HG03103 (cell line): Measurements from ENCODE around the gene MMP24OS.
"Not testable (repeated sequence)": the region's sequence is repeated elsewhere in the genome, so short reads cannot be mapped to it uniquely, and the experiment has no call there.

Source experiments
- ATAC-seq: cut with Tn5 transposase; IDR thresholded peaks from one replicate; pipeline ENCODE4 v1.9.1; 2021; ENCODE audit warnings: low read depth; ENCODE audit not compliant: unreplicated experiment

The MMP24OS gene

DNA sequence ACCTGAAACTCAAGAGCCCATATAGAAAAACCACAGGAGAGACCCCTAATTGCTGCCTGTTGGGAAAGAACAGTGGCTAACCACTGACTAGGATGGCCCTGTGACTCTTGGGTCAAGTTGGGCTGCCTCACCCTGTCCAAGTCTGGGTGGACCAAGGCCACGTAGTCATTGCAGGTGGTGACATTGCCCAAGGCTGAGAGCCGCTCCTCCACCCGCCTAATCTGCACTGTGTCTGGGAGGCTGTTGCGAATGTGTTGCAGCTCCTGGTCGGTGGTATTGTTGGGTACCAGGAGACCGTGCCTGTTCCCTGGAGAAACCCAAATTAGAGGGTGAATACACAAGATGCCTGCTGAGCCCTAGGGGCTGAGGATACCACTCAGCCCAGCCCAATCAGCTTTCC lies 2.6 kb upstream of the MMP24OS start:
- ATAC-seq = no peak

DNA sequence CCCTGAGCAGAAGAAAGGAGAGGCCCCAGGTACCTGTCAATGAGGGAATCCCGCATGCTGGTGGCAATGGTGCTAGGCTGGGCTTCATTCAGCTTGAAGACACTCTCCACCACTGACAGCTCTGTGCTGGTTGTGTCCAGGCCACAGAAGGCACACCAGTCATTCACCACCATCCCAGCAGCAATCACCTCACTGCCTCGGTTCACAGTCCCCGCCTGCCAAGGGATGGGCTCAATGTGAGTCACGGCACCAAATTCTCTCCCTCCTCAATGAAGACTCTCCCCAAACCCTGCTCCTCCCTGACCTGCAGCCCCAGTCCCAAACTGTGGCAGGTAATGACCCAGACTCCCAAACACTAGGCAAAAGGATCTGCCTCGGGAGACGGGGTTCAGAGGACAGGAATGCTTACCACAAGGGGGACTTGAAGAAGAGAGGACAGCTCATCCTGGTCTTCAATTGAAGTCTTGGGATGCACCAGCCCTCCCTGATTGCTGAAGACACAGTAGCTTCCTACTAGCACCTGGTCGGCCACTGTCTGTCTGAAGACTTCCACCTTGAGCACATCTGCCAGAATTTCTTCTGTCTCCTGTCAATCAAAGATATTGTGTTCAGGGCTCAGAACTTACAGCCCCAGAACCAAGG lies 1.7 kb upstream of the MMP24OS start:
- ATAC-seq = no peak

DNA sequence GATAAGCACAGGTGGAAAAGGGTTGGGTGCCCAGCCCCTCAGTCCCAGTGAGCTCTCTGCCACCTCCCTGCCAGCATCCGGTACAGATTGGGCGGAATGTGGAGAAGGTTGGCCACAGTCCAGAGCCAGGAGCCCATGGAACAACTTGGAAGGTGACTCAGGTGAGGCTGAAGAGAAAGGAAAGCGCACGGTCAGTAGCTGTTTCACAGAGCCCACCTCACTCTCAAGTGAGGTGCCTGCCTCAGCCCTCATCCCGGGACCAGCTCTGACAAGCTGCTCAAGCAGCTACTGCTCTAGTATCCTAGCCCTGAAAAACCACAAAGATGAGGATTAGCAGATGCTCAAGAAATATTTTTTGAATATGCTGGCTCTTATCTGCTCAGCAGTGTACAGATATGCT lies 1.1 kb upstream of the MMP24OS start:
- no peak for ATAC-seq

DNA sequence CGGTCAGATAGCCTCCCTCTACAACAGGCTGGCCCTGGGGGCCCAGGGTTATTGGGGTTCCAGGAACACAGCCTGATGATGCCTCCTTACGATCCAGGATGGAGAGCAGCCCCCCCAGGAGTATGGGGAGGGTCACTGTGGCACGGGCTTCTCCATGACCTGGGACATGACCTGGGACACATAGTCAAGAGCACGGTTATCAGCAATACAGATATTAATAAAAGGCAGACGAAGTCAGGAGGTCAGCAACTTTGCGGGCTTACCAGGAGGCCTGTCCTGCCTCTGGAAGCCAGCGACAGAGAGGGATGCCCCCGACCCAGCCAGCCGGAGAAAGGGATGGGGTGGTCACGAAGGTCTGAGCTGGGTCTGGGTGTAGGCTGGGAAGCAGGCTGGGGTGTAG lies 795 bp downstream of the MMP24OS start:
- ATAC-seq = peak; percentile 21

DNA sequence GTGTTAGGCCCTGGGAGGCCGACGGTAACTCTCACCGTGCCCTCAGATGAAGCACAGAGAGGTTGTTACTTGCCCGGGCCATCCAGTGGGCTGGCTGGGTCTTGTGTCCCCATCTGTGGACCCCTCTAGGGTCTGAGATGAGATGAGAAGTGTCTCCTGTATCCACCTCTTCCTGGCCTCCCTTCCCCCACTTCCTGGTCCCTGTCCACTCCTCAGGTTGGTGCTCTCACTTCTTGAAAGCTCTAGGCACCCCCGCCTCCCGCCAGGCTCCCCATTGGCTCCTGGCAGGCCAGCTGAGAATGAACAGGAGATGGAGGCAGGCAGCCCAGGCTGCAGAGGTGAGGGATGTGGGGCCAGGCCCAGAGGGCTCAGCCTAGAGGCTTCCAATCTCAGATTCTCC lies 1.5 kb downstream of the MMP24OS start:
- ATAC-seq = no peak

DNA sequence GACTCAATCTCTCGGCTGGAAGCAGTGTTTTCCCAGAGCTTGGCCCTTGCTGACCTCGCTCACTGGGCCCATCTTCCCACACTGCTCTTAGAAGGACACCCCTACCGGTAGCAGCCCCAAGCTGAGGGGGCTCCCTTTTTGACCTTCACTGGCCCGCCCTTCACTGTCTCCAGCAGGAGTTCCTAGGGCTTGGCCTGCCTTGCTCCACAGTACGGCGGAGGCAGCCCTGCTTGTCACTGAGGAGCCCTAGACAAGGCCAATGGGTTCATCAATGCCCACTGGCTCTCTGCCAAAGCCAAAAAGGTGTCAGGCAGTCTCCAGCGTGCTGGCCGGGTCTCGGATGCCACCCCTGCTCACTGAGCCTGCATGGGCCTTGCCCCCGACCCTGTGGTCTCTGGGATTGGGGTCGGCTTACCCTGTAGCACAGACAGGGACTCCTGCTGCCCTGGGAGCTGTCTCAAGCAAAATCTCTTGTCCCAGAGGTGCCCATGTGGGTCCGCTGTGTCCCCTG lies 2.1 kb downstream of the MMP24OS start:
- ATAC-seq = no peak

DNA sequence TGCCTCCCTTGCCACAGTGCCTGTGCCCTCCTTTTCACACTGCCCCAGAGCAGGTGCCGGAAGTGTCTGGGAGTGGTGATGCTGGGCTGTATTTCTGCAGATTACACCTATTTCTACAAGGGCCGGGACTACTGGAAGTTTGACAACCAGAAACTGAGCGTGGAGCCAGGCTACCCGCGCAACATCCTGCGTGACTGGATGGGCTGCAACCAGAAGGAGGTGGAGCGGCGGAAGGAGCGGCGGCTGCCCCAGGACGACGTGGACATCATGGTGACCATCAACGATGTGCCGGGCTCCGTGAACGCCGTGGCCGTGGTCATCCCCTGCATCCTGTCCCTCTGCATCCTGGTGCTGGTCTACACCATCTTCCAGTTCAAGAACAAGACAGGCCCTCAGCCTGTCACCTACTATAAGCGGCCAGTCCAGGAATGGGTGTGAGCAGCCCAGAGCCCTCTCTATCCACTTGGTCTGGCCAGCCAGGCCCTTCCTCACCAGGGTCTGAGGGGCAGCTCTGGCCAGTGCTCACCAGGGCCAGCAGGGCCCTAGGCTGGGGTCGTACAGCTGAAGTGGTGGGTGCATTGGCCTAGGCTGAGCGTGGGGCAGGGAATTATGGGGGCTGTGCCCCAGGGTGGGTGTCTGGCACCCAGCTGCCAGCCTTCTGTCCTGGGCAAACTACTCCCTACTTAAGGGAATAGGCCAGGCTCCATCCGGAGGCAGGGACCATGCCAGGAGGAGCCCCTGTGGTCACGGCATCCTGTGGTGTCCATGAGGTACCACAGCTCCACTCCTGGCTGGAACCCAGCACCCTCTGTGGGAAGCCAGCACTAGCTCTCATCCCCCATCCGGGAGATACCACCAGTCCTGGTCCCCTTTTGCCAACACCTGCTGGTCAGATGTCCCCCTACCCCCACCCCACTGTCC lies 3.5 kb downstream of the MMP24OS start:
- ATAC-seq = no peak

DNA sequence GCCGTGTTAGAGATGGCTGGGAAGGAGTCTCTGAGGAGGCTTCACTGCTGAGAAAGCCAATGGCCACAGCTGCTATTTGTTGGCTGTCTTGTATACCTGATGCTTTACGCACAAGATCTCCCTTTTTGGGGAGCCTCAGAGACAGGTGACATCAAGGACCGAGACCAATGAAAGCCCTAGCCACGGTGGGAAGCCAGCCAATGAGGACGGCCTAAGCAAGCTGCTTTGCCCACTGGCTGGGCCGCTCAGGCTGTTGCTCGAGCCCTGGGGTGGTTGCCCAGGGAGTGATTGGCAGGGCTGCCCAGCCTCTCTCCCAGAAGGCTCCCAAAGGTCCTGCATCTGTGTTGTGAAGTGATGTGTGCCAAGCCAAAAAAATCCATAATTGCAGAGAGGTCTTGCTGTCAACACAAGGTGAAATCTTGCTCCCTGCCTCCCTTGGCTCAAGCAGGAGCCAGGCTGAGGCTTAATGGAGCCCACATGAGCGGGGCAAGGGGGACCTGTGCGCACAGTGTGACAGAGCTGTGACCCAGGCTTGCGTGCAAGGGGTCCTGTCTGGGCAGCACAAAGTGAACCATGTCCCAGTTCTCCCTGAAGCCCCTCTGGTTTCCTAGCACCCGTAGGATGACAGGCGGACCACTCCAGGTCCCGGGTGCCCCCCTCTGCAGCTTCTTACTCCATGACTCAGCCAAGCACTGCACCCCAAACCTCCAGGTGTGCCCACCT lies 4.3 kb downstream of the MMP24OS start:
- no peak for ATAC-seq

DNA sequence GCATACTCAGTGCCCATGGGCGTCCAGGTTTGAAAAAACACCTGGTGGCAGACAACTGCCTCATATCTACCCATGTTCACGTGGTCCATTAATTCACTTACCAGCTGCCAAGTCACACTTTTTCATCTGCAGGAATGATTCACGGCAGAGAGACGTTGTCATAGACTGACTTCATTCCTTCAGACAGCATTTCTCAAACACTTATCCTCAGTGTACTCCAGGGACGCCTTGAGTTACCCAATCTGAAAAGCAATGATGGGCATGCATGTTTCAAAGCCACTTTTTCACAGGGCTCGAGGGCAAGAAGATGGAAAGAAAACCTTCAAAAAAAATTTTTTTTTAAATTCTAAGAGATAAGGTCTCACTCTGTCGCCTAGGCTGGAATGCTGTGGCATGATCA lies 6.0 kb downstream of the MMP24OS start:
- ATAC-seq = no peak

DNA sequence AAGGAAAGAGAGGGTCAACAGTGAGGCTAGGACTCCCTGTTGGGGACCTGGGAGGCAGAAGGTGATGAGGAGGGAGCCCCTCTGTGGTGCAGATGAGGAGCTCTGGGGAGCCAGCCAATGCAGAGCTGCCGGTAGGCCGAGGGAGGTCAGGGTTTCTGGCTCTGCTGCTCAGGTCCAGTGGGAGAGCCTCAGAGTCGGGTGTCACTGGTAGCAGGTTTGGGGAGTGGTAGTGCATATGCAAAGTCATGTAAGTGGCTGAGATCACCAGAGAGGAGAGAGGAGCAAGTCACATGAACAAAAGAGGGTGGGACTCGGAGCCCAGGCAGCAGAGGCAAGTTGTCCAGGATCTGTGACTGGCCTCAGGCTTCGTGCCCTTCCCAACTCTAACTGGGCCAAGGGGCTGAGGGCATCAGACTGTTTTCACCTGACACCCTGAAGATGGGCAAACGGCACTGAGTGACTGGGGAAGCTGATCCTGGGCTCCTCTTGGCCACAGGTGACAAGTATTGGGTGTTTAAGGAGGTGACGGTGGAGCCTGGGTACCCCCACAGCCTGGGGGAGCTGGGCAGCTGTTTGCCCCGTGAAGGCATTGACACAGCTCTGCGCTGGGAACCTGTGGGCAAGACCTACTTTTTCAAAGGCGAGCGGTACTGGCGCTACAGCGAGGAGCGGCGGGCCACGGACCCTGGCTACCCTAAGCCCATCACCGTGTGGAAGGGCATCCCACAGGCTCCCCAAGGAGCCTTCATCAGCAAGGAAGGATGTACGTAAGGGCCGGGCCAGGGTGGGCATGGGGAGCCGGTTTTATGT lies 6.6 kb downstream of the MMP24OS start:
- ATAC-seq = no peak

DNA sequence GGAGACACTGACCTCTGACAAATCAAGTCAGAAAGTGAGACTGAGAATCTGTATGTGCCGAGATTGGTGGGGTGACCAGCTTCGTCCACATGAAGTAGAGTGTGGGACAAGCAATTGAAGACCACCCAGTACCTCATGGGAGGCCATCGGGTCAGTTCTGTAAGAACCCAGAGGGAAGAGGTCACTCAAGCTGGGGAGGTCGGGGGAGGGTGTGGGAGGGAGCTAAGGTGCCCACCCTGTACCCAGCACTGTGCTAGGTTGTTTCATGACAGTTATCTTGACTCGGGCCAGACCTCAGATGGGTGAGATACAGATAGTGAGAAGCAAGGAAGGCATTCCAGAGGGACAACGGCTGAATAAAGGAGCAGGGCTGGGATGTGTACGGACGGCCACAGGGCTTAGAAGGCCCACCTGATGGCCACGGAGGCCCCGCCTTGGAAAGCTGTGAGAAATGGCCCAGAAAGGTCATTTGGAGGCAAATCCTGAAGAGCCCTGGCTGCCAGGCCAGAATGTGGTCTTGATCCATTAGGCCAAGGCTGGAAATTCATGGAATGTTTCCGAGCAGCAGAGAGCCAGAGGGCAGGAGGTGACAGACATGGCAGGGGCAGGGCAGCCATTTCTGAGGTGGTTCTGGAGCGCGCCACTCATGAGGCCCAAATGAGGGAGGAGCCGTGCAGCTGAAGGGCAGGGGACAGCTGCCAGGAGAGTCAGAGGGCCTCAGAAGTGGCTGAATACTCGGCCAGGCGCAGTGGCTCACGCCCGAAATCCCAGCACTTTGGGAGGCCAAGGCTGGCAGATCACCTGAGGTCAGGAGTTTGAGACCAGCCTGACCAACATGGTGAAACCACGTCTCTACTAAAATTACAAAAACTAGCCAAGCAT lies 7.7 kb downstream of the MMP24OS start:
- ATAC-seq = no peak

DNA sequence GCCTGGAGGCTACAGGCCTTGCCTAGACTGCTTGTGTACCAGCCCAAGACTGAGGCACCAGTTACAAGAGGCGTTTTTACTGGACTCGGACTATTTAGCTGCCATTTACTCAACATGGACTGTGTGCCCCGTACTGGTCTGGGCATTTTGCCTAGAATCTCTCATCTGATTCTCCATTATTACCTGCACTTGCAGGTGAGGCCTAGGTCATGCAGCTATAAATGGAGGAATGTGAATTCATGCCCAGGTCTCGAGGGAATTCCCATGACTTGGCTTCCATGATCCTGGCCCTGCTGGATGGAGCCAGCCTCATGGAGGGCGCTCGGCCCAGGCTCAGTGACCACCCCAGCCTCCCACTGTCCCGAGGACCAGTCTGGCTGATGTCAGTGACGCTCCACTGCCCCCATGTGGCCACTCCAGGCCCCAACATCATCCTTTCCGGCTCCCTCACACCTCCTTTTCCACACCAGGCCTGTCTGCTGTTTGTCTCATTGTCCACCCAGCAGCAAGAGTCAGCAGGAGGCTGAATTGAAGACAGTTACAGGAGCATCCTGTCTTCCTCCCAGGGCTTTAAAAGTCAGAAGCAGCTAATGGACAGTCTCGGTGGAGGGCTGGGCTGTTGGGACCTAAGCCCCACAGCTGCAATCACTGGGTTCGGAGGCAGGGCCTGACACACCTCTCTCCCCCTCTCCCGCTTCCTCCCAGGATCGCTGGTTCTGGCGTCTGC lies 8.7 kb downstream of the MMP24OS start:
- ATAC-seq = no peak

DNA sequence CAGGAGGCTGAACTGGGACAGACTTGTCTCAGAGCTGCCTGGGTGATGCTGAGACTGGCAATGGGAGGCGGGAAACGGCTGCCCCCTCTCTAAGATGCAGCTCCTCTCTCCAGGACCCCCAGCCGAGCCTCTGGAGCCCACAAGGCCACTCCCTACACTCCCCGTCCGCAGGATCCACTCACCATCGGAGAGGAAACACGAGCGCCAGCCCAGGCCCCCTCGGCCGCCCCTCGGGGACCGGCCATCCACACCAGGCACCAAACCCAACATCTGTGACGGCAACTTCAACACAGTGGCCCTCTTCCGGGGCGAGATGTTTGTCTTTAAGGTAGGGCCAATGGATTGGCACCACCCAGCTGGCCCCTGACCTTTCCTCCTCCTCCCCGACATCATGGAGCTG lies 10.8 kb downstream of the MMP24OS start:
- no peak for ATAC-seq

DNA sequence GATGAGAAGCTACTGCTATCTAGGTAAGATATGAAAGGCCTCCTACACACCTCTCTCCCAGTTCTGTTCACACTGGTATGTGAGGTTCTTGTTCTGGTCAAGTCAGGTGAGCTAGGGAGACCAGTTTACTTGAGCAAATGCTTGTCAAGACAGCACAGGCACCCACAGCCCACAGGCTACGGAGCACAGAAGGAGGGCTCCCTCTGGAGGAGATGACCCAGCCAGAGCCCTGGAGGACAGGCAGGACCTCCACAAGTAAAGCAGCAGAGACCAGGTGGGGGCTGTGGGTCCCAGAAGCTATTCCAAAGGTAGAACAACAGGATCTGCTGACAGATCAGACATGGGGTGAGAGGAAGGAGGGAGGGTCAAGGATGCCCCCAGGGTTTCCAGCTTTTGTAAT lies 13.2 kb downstream of the MMP24OS start:
- ATAC-seq = no peak

DNA sequence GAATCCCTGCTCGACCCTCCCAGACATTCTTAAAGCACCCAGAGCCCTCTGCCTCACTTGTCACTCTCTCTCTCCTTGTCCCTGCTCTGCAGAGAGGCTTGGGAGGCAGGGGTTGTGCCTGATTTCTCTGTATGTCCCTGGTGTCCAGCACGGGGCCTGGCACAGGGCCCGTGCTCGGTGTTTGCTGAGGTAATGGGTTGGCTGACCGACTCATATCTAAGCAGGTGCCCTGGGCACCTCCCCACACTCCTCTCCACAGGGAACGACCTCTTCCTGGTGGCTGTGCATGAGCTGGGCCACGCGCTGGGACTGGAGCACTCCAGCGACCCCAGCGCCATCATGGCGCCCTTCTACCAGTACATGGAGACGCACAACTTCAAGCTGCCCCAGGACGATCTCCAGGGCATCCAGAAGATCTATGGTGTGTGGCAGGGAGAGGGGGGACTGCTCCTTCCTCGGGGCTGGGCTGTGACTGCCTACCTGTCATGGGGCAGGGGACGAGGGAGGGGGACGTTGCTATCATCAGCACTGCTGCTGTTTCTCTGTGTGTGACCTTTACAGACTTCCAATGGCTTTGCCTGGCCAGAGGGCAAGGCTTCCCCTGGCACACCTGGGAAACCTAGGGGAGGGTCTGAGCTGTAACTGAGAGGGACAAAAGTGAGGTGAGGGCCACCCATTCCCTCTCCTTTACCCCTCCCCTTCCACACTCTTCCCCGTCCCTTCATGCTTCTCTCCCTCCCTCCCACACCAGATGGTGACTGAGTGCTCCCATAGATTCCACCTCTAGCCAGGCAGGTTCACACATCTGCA lies 14.2 kb downstream of the MMP24OS start:
- no peak for ATAC-seq

DNA sequence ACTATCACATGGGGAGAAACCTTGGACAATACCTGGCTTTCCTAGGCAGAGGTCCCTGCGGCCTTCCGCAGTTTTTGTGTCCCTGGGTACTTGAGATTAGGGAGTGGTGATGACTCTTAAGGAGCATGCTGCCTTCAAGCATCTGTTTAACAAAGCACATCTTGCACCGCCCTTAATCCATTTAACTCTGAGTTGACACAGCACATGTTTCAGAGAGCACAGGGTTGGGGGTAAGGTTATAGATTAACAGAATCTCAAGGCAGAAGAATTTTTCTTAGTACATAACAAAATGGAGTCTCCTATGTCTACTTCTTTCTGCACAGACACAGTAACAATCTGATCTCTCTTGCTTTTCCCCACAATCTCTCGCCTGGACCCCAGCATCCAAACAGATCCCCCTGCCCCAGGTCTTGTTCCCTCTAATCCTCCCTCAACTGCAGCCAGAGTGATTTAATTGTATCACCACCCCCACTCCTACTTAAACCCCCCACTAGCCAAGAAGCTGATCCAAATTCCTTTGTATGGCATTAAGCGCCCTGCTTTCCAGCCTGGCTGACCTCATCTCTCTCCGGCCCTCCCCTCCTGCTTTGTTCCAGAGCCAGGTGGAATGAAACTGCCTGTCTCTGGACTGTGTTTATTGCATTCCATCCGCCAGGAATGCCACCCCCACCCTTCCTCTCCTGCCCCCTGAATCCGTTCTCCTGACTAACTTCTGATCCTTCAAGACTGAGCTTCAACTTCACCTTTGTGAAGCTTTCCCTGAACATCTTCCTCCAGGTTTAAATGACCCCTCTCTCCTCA lies 15.0 kb downstream of the MMP24OS start:
- not testable (repeated sequence) for ATAC-seq

DNA sequence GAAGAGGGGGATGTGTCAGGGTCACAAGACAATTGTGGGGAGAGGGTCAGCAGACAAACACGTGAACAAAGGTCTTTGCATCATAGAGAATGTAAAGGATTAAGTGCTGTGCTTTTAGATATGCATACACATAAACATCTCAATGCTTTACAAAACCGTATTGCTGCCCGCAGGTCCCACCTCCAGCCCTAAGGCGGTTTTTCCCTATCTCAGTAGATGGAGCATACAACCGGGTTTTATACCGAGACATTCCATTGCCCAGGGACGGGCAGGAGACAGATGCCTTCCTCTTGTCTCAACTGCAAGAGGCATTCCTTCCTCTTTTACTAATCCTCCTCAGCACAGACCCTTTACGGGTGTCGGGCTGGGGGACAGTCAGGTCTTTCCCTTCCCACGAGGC lies 15.6 kb downstream of the MMP24OS start:
- not testable (repeated sequence) for ATAC-seq
